Stimulated activated CD4-positive, alpha-beta T cell treated with anti-CD3 and anti-CD28 coated beads, Interleukin-1b, Interleukin-23, amount 100 ng/mL, for 48 hours (primary cell): ENCODE measurements around the gene C17orf113.
"Not testable (repeated sequence)": the region's sequence is repeated elsewhere in the genome, so short reads cannot be mapped to it uniquely, and the experiment has no call there.

Source experiments
- DNase-seq: peaks from one replicate; pipeline ENCODE4 v3.0.0-alpha.2; 2020

Gene C17orf113

DNA sequence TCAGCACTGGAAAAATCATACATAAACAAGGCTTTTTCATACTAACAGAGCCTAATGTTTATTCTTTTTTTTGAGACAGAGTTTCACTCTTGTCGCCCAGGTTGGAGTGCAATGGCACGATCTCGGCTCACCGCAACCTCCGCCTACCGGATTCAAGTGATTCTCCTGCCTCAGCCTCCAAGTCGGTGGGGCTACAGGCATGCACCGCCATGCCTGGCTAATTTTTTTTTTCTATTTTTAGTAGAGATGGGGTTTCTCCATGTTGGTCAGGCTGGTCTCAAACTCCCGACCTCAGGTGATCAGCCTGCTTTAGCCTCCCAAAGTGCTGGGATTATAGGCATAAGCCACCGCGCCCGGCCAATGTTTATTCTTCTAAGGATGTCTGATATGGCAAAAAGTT is 36.7 kb downstream of the C17orf113 start:
- DNase-seq, result not testable (repeated sequence)

- DNase-seq, result not testable (repeated sequence)
Observed at GRCh38 chr17:42012363-42012762, 38.0 kb downstream of the C17orf113 start.

DNA sequence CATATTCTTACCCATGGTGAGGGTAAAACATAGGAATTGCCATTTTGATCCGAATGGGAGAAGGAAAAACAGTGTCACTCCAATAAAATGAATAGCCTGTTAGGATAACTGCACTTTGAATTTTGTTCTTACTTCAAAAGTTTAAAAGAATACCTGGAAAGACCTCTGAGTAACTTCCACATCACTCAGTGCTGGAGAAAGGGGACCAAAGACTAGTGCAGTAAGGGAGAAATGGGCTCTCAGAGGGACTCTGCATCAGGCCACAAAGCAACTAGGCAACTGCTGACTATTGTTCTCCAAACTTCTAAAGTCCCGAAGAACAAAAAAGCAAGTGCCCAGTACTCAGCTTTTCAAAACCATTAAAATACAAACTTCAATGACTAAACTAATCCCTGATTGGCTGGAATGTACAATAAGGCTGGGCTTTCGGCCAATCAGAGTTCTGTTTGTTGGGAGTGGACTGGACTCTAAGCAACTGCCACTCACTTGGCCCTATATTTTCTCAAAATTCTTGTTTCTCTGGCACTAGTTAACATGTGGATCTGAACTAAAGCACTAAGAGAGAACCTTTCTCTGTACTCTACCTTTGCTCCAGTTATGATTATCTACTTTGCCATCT is 39.4 kb downstream of the C17orf113 start:
- peak; percentile 17 for DNase-seq

DNA sequence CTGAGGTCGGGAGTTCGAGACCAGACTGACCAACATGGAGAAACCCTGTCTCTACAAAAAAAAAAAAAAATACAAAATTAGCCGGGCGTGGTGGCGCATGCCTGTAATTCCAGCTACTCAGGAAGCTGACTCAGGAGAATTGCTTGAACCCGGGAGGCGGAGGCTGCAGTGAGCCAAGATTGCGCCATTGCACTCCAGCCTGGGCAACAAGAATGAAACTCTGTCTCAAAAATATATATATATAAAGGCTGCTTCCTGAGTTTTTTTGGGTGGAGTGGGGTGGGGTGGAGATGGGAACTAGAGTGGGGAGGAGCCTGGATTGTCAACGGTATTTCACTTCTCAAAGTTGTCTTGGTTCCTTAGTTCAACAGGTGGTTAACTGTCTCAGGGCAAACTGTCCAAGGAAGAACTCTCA is 40.1 kb downstream of the C17orf113 start:
- not testable (repeated sequence) for DNase-seq

GRCh38 chr17:42009170-42009569 is 41.2 kb downstream of the C17orf113 start:
- no peak for DNase-seq

DNA sequence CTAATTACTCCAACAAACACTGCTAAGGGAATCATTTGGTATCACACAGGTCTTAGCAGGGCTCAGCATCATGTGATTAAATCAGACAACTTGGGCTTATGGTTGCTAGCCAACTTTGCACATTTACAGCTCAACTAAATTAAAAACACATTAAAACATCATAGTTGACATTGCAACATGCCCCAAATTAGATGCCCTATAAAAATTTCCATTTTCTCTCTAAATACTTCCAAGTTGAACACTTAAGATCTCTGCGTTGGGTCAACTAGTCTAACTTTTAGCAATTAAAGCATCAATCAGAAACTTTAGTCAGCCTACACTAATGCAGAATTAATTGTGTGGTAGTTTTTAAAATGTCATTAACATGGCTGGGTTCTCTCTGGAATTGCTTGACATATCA is 45.2 kb downstream of the C17orf113 start:
- DNase-seq, result no peak

DNA sequence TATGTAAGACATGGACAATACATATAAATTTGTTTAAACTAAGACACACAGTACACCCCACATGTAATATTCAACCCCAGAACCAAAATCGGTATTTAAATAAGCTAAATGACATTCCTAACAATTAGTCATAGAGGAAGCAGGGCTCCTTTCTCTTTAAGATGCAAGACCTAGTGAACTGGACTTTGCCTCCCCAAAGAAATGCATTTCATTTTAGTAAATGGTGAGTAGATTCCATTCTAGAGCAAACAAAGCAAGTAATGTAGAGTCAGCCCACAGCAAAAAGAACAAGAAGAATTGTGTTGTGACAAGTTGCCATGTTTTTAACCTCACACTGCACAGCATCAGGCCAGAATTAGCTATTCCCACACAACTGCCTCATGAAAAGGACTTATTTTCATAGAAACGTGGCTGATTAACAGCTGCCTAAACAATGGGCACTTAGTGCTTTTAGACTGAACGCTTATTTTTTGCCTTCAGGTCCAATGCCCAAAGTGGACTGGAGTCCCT is 47.6 kb downstream of the C17orf113 start:
- no peak for DNase-seq

- DNase-seq, result no peak
Observed at GRCh38 chr17:42002175-42002791, 48.1 kb downstream of the C17orf113 start.

DNA sequence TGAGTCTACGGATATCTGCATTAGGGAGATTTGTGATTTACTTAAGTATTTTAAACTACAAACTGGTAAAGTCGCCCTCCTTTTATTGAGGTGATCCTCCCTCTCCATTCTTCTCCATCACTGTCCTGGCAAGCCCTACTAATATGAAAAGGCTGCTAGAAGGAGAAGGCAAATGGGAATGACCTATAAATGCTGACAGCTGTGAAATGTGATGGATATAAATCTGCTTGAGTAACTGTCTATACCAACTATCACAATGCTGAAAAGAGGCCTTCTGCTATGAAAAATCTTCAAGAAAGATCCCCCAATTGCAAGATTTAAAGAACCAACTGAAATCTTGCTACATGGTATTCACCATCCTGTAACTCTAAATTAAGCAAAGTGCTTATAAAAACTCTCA is 48.7 kb downstream of the C17orf113 start:
- no peak for DNase-seq

DNA sequence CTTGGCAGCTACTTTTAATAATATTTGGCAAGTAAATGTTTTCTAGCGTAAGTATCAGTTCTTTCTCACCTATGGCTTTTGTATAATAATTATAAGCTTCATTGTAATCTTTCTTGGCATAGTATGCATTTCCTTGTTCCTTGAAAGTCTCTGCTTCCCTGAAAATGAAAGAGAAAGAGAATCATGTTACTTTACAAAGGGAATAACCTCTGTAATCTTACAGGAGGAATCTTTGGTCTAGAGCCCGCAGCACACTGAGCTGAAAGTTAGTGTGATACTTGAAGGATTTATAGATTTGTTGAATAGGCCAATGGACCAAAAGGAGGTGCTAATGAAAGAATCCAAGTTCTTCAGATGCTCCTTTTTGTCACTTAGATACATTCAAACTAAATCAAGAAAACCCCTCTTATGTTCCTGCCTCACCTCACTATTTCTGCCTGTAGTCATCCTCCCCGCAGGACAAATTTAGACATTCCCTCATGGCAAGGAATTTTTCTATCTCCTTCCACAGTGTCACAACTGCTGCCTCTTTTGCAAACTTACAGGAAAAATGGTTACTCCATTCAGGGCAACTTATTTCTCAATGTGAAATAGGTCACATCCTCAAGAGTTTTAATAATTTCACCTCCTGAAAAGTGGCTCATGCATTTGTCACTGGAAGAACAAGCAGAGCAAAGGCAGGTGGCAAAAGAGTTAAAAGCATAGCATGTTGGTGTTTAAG is 49.8 kb downstream of the C17orf113 start:
- DNase-seq, result no peak

DNA sequence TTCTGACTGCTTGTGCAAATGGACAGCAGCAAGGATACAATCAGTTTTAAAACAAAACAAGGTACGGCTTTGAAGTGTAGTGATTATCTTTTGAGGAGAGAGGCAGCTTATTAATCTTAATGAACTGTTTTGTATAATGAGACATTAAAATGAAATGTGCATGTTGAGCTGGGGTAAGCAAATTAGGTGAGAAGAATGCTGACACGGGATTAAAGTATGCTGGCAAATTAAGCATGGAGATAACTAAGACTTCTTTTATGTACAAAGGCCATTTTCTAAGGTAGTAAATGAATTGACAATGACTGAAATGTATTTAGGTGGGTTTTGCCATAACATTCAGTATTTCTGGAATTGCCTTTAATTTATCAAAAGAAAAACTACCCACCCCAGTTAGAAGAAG is 51.9 kb downstream of the C17orf113 start:
- no peak for DNase-seq

DNA sequence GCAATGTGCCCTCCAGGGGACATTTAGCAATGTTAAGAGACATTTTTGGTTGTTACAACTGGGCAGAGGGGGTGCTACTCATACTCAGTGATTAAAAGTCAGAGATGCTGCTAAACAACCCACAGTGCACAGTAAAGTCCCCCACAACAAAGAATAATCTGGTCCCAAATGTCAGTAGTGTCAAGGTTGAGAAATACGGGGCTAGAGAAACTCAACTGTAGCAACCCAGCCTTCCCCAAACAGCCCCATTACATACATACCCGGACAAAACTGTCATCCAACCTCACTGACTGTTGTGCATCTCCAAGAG is 53.6 kb downstream of the C17orf113 start:
- DNase-seq, result no peak

GRCh38 chr17:41992576-41992975 is 57.8 kb downstream of the C17orf113 start:
- no peak for DNase-seq

DNA sequence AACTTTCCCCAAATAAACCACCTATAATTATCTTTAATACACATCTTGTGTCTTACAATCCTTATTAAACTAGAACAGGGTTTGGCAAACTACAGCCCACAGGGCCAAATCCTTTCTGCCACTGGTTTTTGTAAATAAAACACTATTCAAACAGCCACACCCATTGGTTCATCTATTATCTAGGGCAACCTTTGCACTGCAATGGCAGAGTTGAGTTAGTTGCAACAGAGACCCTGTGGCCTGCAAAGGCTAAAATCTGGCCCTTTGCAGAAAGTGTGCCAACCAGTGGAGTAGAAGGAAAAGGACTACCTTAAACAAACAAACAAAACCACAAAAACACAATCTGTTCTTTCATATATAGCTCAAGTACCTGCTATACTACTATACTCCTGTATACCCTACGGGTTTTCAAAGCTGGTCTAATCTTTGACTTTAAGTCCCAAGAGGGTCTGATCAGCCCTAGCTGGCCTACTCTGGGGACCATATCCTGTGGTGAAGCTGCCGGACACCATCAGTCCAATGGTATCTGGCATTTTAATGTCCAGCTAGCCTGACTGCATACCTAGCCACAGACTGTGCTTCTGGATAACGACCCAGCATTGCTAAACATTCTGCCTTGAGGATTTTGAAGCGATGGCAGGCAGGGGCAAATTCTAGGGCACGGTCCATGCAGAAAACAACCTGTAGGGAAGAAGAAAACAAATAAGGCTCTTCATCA is 60.5 kb downstream of the C17orf113 start:
- no peak for DNase-seq

DNA sequence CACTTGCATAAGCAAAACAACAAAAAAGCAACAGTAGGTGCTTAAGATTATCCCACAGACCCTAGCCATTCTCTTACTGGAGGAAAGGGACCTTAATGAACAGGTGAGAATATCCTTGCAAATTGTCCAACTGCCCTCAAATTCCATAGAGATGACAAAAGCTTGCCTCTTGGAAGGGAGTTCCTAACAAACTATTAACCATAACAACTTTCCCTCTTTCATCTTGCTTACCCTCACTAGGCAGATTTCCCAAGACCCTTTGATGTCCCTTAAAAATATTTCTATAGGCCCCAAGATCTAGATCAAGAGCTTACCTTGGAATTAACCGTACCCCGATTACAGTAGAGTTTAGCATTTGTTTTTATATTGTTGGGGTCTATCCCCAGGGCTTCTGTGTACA is 62.0 kb downstream of the C17orf113 start:
- no peak for DNase-seq
